NOMO-1 treated with dmso at 0.1 percent for 144 hours (cell line): ENCODE results near the gene CCNA1.

Source experiments
- DNase-seq: peaks from one replicate; lab custom pipeline; 2025; ENCODE audit not compliant: unreplicated experiment; lab: John Stamatoyannopoulos, UW

Gene CCNA1

GRCh38 chr13:36432106-36432544 is at the start of gene CCNA1:
CCNA1 (plus strand) TSS chr13:36432495; CDS start chr13:36433057, 562 bp downstream.
- DNase-seq, result peak; percentile 61

- no peak for DNase-seq
Measured at GRCh38 chr13:36385489-36385888, 46.8 kb upstream of the CCNA1 start.

GRCh38 chr13:36395280-36395679 is 37.0 kb upstream of the CCNA1 start:
- peak; percentile 81 for DNase-seq

- DNase-seq, result no peak
Measured at GRCh38 chr13:36405151-36405550, 27.1 kb upstream of the CCNA1 start.

- no peak for DNase-seq
Measured at GRCh38 chr13:36412736-36413135, 19.6 kb upstream of the CCNA1 start.

GRCh38 chr13:36413161-36413560 is 19.1 kb upstream of the CCNA1 start:
- DNase-seq, result no peak

GRCh38 chr13:36414461-36414860 is 17.8 kb upstream of the CCNA1 start:
- peak; percentile 10 for DNase-seq

GRCh38 chr13:36417331-36417730 is 15.0 kb upstream of the CCNA1 start:
- peak; percentile 35 for DNase-seq

- peak; percentile 66 for DNase-seq
Measured at GRCh38 chr13:36418022-36418805, 14.1 kb upstream of the CCNA1 start.

GRCh38 chr13:36420437-36420891 is 11.8 kb upstream of the CCNA1 start:
- DNase-seq, result peak; percentile 72

- peak; percentile 40 for DNase-seq
Measured at GRCh38 chr13:36421447-36421846, 10.8 kb upstream of the CCNA1 start.

GRCh38 chr13:36428086-36428485 is 4.2 kb upstream of the CCNA1 start:
- no peak for DNase-seq

GRCh38 chr13:36430247-36431203 is 1.8 kb upstream of the CCNA1 start:
- DNase-seq, result no peak

GRCh38 chr13:36431204-36432105 is 840 bp upstream of the CCNA1 start:
- DNase-seq, result no peak

GRCh38 chr13:36436811-36437210 is 4.5 kb downstream of the CCNA1 start:
- no peak for DNase-seq

- no peak for DNase-seq
Measured at GRCh38 chr13:36438594-36439483, 6.5 kb downstream of the CCNA1 start.

GRCh38 chr13:36445278-36445677 is 13.0 kb downstream of the CCNA1 start:
- DNase-seq, result peak; percentile 55

- DNase-seq, result no peak
Measured at GRCh38 chr13:36445891-36446351, 13.6 kb downstream of the CCNA1 start.

GRCh38 chr13:36447501-36447900 is 15.2 kb downstream of the CCNA1 start:
- DNase-seq, result no peak

- no peak for DNase-seq
Measured at GRCh38 chr13:36450534-36450933, 18.2 kb downstream of the CCNA1 start.
